Measurements from ENCODE around the gene SPCS2. TPM values are rescaled to one million over a fixed set of nuclear protein-coding genes. Genes with fewer than 3 reads are reported as not detected.

The SPCS2 gene
- total RNA-seq, 2 experiments from 2014 or later, result 145 to 159 TPM

DNA sequence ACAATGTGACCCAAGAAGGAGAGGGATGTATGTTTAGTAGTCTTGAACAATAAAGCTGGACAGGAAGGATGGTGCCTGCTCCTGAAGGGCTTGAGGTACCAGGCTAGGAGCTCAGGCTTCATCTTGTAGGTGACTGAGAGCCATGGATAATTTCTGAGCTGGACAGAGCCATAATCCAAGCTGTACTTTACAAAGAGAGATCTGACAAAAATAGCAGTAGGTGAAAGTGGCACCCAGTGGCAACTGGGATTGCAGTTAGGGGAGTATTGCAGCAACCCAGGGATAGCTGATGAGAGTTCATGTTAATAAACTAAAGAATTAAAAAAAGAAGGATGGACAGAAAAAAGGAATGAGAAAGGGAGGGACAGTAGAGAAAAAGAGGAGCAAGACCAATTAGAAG, 7.6 kb upstream of the SPCS2 start:
- ChIA-PET CTCF (interaction anchor here (1.4 kb wide), 1 partner anchor 11 kb away, joined by 5 read pairs; no protein-coding TSS in a partner anchor), POLR2A (no interaction called here)

DNA sequence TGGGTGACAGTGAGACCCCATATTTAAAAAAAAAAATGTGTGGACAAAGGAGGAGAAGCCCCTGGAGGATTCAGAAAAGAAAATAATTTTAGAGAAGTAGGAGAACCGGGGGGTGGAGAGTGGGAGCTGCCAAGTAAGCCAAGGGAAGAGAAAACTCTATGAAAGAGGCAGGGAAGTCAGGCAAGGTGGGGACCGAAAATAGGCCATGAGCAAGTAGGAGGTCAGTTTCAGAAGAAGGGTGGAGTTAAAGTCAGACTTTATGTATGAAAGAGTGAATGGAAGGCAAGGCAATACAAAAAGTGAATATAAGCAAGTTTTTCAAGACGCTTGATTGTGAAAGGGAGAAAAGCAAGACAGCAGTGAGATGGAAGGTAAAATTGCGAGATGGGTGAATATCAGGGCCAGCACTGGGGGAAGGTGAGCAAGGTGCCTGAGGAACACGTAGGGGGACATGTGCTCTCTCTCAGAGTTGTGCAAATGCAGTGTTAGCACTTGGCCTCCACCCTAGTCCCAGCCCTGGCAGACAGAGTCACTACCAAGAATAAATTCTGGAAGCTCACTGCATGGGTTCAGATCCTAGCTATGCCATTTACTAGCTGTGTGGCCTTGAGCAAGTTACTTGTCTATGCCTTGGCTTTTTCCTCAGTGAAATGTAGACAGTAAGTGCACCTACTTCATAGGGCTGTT, 6.8 kb upstream of the SPCS2 start:
- ChIA-PET CTCF (interaction anchor here (1.4 kb wide), 1 partner anchor 12 kb away, joined by 5 read pairs; no protein-coding TSS in a partner anchor), POLR2A (no interaction called here)

DNA sequence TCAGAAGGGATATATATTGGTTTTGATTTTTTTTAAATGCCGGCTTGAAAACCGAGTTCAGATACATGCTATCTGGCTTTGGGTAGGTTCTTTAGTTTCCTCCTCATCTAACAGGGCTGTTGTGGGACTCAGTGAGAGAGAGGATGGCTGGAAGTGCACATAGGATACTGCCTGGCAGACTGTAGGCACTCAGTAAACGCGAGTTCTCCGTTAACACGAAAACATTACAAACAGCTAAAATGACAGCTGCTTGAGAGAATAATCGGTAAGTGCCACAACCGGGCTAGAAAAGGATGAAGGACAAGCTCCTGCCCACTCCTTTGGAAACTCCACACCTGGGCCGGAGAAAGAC, 544 bp upstream of the SPCS2 start:
- CTCF ChIA-PET, result interaction anchor here (0.9 kb wide), 1 partner anchor 9 kb away, joined by 3 read pairs; no protein-coding TSS in a partner anchor
- POLR2A ChIA-PET, result interaction anchor here (0.6 to 1.4 kb wide), 2 partner anchors 16 to 176 kb away, joined by 4 to 5 read pairs; no protein-coding TSS in a partner anchor

DNA sequence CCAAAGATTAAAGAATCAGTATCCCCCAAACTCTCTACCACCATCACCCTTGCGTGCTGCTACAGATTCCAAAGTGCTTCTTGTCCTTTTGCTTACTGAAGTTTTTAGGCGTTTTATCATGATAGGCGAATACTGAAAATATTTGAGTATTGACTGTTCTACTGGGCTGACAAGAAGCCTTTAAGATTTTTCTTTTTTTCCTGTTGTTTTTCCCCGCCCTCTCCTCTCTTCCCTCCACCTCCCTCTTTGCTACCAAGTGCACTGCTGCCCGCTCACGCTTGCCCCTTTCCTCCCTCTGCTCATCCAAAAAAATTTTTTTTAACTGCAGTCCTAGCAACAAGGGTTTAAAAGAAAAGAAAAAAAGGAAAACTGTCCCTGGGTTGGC, 679 bp downstream of the SPCS2 start:
- ChIA-PET POLR2A (interaction anchor here (1.1 kb wide), 1 partner anchor 199 kb away, joined by 6 read pairs; no protein-coding TSS in a partner anchor), CTCF (interaction anchor here (1.3 kb wide), 1 partner anchor 299 kb away, joined by 3 read pairs; no protein-coding TSS in a partner anchor)

DNA sequence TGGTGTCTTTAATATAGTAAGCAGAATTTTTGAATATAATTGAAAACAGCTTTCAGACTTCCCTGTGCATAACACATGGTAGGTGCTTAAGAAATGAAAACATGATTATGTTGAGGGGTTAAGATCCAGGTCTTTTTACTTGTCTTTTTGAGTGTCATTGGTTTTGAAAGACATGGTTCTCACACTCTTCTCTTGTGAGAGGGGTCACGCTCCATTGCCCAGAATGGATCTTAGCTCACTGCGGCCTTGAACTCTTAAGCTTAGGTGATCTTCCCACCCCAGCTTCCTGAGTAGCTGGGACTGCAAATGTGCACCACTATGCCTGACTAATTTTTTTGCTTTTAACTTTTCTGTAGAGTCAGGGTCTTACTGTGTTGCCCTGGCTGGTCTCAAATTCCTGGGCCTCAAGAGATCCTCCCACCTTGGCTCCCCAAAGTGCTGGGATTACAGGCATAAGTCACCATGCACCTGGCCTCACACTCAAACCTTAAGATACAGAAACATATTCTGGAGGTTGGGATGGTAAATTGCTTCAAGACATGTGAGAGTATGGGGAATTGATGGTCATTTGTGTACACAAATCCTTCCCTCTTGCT, 1.4 kb downstream of the SPCS2 start:
- ChIA-PET POLR2A (no interaction called here), CTCF (interaction anchor here (1.3 kb wide), 1 partner anchor 298 kb away, joined by 3 read pairs; no protein-coding TSS in a partner anchor)

DNA sequence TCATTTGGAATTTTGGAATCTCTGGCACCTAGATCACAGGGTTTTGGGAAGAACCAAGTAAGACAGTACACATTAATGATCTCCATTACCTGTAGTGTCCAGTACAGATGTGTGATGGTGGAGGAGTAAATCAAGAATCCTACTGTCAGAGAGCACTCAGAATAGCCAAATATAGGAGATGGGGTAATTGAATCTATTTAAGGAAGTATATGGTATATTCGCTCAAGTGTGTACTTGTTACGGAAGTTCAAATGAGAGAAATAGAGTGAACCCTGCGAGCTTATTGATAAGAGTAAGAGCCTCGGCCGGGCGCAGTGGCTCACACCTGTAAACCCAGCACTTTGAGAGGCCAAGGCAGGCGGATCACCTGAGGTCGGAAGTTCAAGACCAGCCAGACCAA, 2.2 kb downstream of the SPCS2 start:
- ChIA-PET CTCF (no interaction called here), POLR2A (no interaction called here)

DNA sequence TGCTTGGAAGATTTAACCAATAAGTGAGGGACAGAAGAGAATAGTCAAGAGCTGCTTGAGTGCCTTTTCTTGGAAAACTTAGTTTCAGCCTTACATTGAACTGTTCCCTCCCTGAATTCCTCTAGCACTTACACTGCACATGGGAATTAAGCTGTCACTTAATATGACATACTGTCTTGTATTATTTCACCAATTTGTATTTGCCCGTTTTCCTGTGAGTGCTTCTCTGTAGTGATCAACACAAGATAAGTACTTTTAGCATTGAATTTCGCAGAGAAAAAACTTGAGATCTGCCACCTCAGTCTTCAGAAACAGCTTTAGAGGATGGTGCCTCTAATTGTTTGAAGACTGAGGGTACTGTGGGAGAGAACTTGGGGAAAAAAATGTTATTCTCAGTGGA, 3.7 kb downstream of the SPCS2 start:
- CTCF ChIA-PET, result interaction anchor here (0.6 to 1.0 kb wide), 2 partner anchors 70 to 348 kb away, joined by 3 read pairs; no protein-coding TSS in a partner anchor
- POLR2A ChIA-PET, result no interaction called here

DNA sequence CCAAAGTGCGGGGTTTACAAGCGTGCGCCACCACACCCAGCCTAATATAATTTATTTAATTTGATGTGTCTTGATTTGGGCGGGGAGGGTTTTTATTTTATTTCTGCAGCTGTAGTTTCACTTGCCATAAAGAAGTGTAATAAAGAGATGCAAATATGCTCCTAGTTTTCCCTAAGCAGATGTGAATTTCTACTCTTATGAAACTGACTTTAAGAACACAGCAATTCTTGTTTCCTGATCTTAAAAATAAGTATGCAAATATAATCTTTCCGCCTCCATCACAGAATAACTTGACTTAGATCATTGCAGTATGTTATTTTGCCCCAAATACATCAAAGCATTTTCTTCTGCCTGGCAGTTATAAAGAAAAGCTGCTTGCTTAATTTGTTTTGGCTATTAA, 4.4 kb downstream of the SPCS2 start:
- CTCF ChIA-PET, result interaction anchor here (1.0 to 1.3 kb wide), 2 partner anchors 31 to 69 kb away, joined by 3 read pairs; no protein-coding TSS in a partner anchor
- POLR2A ChIA-PET, result no interaction called here

DNA sequence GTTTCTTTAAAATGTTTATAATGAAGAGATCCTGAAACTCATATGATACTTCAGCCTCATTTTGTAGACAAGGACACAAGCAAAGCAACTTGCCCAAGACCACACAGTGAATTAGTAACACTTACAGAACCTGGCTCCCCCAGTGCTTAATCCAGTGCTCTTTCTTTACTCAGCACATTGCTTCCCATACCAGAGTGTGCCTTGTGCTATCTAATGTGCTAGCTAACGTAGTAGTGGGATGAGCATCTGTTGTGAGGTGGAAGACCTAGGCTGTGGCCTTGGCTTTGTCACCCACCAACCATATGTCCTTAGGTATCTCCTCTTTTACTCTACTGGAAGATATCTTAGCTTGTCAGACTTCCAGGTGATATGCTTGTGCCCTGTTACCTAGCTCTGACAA, 5.1 kb downstream of the SPCS2 start:
- ChIA-PET POLR2A (no interaction called here), CTCF (interaction anchor here (0.5 to 1.3 kb wide), 2 partner anchors 30 to 152 kb away, joined by 3 read pairs; no protein-coding TSS in a partner anchor)

DNA sequence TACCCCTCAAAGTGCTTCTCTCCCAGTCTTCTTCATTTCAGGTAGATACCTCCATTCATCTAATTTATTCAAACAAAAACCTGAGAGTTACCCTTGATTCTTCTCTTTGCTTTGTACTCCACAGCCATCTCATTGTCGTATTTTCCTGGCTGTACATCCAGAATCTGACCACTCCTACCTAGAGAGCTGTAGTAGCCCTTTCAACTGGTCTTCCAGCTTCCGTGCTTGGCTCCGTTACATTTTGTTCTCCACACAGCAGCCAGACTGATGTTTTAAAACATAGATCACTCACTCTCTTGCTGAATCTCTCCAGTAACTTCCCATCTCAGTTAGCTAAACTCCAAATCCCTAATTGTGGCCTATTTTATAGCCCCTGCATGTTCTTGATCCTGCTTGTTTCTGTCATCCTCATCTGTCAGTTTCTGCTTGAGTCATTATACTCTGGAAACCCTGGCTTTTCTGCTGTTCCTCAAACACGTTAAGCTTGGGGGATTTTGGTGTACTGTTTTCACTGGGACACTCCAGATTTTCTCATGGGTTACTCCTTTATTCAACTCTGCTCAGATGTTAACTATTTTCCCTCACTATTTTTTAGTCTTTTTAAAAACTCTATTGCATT, 7.4 kb downstream of the SPCS2 start:
- CTCF ChIA-PET, result no interaction called here
- POLR2A ChIA-PET, result no interaction called here

DNA sequence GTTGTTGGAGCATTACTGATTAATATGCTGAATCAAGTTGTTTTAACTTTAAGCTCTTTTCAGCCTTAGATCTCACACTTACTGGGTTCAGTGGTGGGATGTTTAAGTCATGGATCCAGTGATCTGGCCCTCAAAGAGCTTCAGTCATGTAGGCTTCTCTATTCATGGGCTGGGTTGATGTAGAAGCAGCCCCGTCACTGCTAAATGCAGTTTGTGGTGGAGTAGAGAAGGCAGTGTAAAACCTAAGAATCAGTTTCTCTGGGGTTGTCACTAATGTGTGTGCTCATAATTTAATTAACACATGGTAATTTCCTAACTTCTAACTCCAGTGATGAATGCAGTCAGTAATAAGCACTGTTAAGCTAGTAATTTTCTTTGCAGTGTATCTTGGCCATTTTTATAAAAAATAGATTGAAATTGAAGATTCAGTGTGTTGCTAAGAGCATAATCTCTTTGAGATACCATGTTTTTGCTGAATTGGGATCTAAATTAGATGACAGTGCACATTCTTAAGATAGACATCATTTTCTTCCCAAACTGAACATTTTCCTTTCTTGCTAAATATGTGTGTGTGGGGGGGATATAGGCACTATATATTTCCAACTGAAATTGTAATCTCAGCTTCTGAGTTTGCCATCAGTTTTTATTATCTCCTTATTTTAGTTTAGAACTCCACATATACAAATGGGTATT, 9.0 kb downstream of the SPCS2 start:
- ChIA-PET POLR2A (no interaction called here), CTCF (interaction anchor here (1.0 to 1.3 kb wide), 2 partner anchors 9 to 182 kb away, joined by 3 read pairs; partner anchors contain the start of gene XRRA1)

DNA sequence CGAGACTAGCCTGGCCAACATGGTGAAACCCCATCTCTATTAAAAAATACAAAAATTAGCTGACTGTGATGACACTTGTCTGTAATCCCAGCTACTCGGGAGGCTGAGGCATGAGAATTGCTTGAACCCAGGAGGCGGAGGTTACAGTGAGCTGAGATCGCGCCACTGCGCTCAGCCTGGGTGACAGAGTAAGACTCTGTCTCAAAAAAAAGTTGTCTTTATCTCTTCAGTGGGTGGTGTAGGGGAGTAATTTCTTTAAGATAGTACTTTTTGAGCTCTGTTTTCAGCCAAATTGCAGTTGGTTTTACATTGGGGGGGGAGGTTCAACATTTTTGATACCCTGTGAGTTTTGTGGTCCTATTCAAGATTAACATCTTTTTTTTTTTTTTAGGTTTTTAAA, 11.1 kb downstream of the SPCS2 start:
- ChIA-PET CTCF (interaction anchor here (0.7 kb wide), 1 partner anchor 344 kb away, joined by 5 read pairs; no protein-coding TSS in a partner anchor), POLR2A (interaction anchor here (0.9 to 1.0 kb wide), 2 partner anchors 12 to 29 kb away, joined by 3 read pairs; no protein-coding TSS in a partner anchor)

DNA sequence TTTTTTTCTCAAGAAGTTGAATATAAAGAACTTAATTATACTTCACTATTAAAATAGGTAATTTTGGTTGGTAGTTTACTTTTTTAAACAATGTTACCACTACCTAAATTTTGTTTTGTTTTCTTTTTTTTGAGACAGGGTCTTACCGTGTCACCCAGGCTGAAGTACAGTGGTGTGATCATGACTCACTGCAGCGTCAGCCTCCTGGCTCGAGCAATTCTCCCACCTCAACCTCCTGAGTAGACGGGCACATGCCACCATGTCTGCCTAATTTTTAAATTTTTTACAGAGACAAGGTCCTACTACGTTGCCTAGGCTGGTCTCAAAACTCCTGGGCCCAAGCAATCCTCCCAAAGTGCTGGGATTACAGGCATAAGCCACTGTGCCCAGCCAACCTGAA, 17.6 kb downstream of the SPCS2 start:
- ChIA-PET POLR2A (no interaction called here), CTCF (interaction anchor here (1.6 kb wide), 1 partner anchor 22 kb away, joined by 4 read pairs; the partner anchor contains the start of gene NEU3)

DNA sequence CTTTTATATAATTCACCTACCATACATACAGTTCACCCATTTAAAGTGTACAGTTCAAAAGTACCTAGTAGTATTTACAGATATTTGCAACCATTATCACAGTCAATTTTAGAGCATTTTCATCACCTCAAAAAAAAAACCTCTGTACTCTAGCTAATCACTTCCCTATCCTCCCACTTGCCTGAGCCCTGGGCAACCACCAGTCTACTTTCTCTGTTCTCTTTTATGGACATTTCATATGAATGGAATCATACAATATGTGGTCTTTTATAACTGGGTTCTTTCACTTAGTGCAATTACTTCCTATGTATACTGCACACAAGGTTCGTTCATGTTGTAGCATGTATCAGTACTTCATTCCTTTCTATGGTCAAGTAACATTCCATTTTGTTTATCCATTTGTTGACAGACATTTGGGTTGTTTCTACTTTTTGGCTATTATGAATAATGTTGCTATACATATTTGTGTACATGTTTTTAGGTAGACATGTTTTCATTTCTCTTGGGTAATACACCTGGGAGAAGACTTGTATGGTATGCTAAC, 21.9 kb downstream of the SPCS2 start:
- CTCF ChIA-PET, result interaction anchor here (0.9 to 1.3 kb wide), 2 partner anchors 52 to 277 kb away, joined by 3 read pairs; no protein-coding TSS in a partner anchor
- POLR2A ChIA-PET, result no interaction called here

DNA sequence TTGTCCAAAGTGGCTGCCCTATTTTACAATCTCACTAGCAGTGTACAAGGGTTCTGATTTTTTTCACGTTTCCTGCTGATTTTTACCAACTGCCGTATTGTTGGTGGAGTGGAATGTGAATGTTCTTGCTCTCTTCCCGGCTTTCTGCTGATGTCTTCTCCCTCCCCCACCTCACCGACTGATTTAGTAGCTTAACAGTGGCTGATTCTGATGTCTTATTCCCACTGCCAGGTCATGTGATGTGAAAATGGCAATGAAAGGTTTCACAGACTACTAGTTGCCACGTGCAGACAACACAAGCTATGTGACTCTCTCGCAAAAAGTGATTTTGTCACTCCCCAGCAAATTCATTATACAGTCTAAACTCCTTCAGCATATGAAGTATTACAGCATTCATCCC, 22.4 kb downstream of the SPCS2 start:
- ChIA-PET CTCF (interaction anchor here (0.9 to 1.3 kb wide), 2 partner anchors 51 to 277 kb away, joined by 3 read pairs; no protein-coding TSS in a partner anchor), POLR2A (no interaction called here)

DNA sequence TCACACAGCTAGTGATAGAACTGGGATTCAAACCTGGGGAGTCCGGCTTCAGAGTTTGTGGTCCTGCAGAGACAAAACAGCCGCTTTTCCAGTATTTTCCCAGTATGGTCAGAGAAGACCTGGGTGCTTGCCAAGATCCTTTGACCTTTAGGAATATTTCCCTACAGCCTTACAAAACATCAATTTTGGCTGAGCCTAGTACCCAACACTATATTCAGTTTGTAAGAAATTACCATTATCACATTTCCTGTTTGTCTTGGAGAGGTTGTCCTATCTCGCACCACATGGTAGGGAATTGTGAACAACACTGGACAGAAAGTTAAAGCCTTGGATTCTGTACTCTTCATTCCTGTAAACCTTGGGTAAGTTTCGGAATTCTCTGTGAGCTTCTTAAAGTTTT, 29.0 kb downstream of the SPCS2 start:
- CTCF ChIA-PET, result no interaction called here

DNA sequence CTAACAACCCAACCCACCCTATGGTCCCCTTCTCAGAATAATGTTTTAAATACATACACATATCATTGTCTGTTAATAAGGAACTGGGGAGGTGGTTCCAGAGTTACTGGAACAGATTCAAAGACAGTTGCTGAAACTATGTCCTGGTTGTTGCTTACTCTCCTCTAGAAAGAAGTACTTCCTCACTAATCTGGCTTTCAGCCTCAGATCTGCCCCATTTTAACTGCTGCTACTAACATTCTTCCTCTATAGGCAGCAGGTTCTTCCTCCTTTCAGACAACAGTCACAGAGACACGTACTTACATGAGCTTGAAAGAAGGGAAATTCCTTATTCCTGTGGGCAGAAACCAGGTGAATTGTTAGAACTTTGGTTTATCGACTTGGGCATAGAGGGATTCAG, 31.6 kb downstream of the SPCS2 start:
- ChIA-PET POLR2A (no interaction called here), CTCF (no interaction called here)

More for the DNA sequence above, 29.0 kb downstream of the SPCS2 start:
- POLR2A ChIA-PET, result no interaction called here

DNA sequence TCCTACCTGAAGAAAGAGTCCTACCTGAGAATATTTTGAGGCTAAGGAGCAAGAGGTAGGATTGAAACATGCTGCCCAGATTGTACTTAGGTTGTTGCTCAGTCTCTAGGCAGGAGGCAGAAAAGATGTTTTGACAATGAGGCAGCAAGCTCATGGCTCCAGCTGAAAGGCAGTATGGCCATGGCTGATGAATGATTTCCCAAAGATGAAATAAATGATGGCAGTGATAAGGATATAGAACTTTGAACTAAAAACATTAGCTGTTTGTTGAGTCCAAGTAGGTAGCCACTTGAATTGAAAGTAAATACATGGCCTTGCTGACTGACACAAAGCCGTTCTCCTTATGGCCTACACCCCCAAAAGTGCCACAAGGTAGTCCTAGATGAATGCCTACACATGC, 32.8 kb downstream of the SPCS2 start:
- CTCF ChIA-PET, result no interaction called here
- POLR2A ChIA-PET, result no interaction called here

DNA sequence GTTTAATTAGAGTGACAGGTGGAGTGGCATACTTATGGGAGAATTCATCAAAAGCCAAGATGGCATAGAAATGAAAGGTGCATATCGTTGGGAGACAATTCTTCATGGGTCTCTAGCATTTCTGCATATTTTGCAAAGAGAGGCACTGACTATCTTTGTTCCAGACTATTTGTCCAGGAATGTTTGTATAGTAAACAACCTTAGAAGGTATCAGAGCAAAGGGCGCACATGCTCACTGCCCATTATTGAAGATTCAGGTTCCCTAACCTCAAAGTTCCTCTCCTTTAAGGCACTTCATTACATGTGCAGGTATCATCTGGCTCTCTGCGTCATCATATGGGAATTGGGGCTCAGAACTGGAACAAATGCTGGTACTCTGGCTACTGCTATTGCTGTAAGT, 35.0 kb downstream of the SPCS2 start:
- CTCF ChIA-PET, result interaction anchor here (1.4 kb wide), 1 partner anchor 30 kb away, joined by 3 read pairs; no protein-coding TSS in a partner anchor

More for the DNA sequence above, 35.0 kb downstream of the SPCS2 start:
- POLR2A ChIA-PET, result no interaction called here

Data from activated CD8-positive, alpha-beta memory T cell treated with anti-CD3 and anti-CD28 coated beads for 36 hours (primary cell).